ENCODE measurements around the gene NLGN4Y. TPM values are rescaled to one million over a fixed set of nuclear protein-coding genes. Genes with fewer than 3 reads are reported as not detected.

Gene NLGN4Y
- polyA plus RNA-seq, 1 of the 3 experiments (the other 2 are of a cell fraction) = not detected

DNA sequence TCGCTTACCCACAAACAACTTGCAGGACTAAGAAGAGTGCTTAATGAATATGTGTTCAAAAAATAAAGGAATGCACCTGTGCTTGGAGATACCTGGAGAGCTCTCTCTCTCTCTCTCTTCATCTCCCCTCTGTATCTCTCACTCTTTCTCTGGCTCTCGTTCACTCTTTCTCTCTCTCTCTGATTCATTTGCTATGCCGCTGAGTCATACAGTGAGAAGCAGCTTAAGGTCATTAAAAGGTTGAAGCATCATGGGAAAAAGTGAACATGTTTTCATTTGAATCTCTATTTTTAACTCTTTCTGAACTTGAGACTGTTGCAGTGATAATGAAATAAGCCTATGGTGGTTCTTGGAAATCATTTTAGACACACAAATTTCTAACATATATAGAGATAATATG lies 277.8 kb downstream of the NLGN4Y start:
- Histone ChIP-seq H3K27me3 (ENCODE audit: insufficient read depth) (no peaks in the 10 kb centered on the region), H3K79me2 (ENCODE audit: insufficient read depth) (no peaks in the 10 kb centered on the region), H3K4me3 (ENCODE audit: low read depth in 2 of 2, low read length in 1 of 2) (no peak overlapping the region), H3K9me3 (no peaks in the 10 kb centered on the region), H3K9ac (no peak overlapping the region), H3K4me1 (ENCODE audit: control insufficient read depth in 1 of 2, insufficient read depth in 2 of 2, low read depth in 1 of 2, low read length in 1 of 2) (no peaks in the 10 kb centered on the region), H3K27ac (ENCODE audit: low read depth in 2 of 2, low read length in 1 of 2) (no peak overlapping the region), H4K20me1 (ENCODE audit: insufficient read depth) (no peaks in the 10 kb centered on the region), H3K36me3 (replicated peaks in 1 of 2; ENCODE audit: control insufficient read depth in 1 of 2, insufficient read depth in 2 of 2, low read length in 1 of 2) (no peaks in the 10 kb centered on the region), H3K4me2 (no peak overlapping the region), H3F3A (replicated peaks; ENCODE audit: insufficient read depth) (no peaks in the 10 kb centered on the region), H2AFZ (ENCODE audit: low read depth) (no peak overlapping the region), H3K9me2 (no peaks in the 10 kb centered on the region)
- no peak for DNase-seq
- CTCF ChIA-PET = no interaction called here
- POLR2A ChIA-PET = no interaction called here
- TF ChIP-seq, protein P1, sequence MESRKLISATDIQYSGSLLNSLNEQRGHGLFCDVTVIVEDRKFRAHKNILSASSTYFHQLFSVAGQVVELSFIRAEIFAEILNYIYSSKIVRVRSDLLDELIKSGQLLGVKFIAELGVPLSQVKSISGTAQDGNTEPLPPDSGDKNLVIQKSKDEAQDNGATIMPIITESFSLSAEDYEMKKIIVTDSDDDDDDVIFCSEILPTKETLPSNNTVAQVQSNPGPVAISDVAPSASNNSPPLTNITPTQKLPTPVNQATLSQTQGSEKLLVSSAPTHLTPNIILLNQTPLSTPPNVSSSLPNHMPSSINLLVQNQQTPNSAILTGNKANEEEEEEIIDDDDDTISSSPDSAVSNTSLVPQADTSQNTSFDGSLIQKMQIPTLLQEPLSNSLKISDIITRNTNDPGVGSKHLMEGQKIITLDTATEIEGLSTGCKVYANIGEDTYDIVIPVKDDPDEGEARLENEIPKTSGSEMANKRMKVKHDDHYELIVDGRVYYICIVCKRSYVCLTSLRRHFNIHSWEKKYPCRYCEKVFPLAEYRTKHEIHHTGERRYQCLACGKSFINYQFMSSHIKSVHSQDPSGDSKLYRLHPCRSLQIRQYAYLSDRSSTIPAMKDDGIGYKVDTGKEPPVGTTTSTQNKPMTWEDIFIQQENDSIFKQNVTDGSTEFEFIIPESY (IDR thresholded peaks at IDR 0.05; ENCODE audit: borderline replicate concordance, low read depth) = no peak
- no CpG with 5 or more reads among the region's 3 CpGs for WGBS (ENCODE audit: low lambda C conversion rate)

DNA sequence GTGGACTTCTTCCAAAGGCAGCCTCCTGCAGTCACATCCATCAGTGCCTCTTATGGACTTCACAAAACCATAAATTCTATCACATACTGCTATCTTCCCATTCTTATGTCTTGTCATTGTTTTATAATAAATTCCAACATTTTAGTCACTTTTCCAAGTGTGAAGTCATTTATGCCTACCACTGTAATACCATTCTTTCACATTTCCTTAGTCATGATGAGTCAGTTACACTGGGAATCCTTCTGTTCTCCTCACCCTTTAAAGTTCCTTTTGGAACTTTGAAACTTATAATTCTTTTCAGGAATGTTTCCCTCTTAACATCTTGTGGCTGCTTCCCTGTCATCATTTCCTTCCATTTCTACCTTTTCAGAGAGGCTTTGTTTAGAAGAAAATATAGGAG lies 279.7 kb downstream of the NLGN4Y start:
- DNase-seq = no peak
- H3K9ac ChIP-seq = no peak overlapping the region

More for the DNA sequence above, 279.7 kb downstream of the NLGN4Y start:
- H3K4me1 ChIP-seq (ENCODE audit: control insufficient read depth in 1 of 2, insufficient read depth in 2 of 2, low read depth in 1 of 2, low read length in 1 of 2) = no peaks in the 10 kb centered on the region
- no peaks in the 10 kb centered on the region for H3K79me2 ChIP-seq (ENCODE audit: insufficient read depth)
- H3K4me3 ChIP-seq (ENCODE audit: low read depth in 2 of 2, low read length in 1 of 2) = no peak overlapping the region
- TF ChIP-seq RXRA (IDR thresholded peaks at IDR 0.05; ENCODE audit: borderline replicate concordance, low read depth) = no peak
- TF ChIP-seq EZH2phosphoT487 (IDR thresholded peaks at IDR 0.05; ENCODE audit: borderline replicate concordance, low read depth) = no peak
- TF ChIP-seq, protein P2, sequence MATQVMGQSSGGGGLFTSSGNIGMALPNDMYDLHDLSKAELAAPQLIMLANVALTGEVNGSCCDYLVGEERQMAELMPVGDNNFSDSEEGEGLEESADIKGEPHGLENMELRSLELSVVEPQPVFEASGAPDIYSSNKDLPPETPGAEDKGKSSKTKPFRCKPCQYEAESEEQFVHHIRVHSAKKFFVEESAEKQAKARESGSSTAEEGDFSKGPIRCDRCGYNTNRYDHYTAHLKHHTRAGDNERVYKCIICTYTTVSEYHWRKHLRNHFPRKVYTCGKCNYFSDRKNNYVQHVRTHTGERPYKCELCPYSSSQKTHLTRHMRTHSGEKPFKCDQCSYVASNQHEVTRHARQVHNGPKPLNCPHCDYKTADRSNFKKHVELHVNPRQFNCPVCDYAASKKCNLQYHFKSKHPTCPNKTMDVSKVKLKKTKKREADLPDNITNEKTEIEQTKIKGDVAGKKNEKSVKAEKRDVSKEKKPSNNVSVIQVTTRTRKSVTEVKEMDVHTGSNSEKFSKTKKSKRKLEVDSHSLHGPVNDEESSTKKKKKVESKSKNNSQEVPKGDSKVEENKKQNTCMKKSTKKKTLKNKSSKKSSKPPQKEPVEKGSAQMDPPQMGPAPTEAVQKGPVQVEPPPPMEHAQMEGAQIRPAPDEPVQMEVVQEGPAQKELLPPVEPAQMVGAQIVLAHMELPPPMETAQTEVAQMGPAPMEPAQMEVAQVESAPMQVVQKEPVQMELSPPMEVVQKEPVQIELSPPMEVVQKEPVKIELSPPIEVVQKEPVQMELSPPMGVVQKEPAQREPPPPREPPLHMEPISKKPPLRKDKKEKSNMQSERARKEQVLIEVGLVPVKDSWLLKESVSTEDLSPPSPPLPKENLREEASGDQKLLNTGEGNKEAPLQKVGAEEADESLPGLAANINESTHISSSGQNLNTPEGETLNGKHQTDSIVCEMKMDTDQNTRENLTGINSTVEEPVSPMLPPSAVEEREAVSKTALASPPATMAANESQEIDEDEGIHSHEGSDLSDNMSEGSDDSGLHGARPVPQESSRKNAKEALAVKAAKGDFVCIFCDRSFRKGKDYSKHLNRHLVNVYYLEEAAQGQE (IDR thresholded peaks at IDR 0.05; ENCODE audit: low read depth, low read length) = no peak
- TF ChIP-seq, protein P3, sequence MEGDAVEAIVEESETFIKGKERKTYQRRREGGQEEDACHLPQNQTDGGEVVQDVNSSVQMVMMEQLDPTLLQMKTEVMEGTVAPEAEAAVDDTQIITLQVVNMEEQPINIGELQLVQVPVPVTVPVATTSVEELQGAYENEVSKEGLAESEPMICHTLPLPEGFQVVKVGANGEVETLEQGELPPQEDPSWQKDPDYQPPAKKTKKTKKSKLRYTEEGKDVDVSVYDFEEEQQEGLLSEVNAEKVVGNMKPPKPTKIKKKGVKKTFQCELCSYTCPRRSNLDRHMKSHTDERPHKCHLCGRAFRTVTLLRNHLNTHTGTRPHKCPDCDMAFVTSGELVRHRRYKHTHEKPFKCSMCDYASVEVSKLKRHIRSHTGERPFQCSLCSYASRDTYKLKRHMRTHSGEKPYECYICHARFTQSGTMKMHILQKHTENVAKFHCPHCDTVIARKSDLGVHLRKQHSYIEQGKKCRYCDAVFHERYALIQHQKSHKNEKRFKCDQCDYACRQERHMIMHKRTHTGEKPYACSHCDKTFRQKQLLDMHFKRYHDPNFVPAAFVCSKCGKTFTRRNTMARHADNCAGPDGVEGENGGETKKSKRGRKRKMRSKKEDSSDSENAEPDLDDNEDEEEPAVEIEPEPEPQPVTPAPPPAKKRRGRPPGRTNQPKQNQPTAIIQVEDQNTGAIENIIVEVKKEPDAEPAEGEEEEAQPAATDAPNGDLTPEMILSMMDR (IDR thresholded peaks at IDR 0.05) = no peak
- no peak for TF ChIP-seq TCF12 (IDR thresholded peaks at IDR 0.05)
- TF ChIP-seq, protein P4, sequence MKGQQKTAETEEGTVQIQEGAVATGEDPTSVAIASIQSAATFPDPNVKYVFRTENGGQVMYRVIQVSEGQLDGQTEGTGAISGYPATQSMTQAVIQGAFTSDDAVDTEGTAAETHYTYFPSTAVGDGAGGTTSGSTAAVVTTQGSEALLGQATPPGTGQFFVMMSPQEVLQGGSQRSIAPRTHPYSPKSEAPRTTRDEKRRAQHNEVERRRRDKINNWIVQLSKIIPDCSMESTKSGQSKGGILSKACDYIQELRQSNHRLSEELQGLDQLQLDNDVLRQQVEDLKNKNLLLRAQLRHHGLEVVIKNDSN (IDR thresholded peaks at IDR 0.05; ENCODE audit: borderline replicate concordance, low read depth) = no peak
- TF ChIP-seq, protein P5, sequence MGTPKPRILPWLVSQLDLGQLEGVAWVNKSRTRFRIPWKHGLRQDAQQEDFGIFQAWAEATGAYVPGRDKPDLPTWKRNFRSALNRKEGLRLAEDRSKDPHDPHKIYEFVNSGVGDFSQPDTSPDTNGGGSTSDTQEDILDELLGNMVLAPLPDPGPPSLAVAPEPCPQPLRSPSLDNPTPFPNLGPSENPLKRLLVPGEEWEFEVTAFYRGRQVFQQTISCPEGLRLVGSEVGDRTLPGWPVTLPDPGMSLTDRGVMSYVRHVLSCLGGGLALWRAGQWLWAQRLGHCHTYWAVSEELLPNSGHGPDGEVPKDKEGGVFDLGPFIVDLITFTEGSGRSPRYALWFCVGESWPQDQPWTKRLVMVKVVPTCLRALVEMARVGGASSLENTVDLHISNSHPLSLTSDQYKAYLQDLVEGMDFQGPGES (IDR thresholded peaks at IDR 0.05; ENCODE audit: low read depth, low read length) = no peak
- TF ChIP-seq TAF1 (IDR thresholded peaks at IDR 0.05; ENCODE audit: borderline replicate concordance, low read depth, low read length) = no peak
- TF ChIP-seq SIN3A (IDR thresholded peaks at IDR 0.05; ENCODE audit: borderline replicate concordance, low read depth, low read length) = no peak
- TF ChIP-seq FOXM1 (IDR thresholded peaks at IDR 0.05; ENCODE audit: low read depth) = no peak
- TF ChIP-seq, protein P6, sequence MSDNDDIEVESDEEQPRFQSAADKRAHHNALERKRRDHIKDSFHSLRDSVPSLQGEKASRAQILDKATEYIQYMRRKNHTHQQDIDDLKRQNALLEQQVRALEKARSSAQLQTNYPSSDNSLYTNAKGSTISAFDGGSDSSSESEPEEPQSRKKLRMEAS (IDR thresholded peaks at IDR 0.05; ENCODE audit: low read depth) = no peak
- TF ChIP-seq RFX5 (IDR thresholded peaks at IDR 0.05; ENCODE audit: low read length) = no peak
- no peak for TF ChIP-seq RCOR1 (IDR thresholded peaks at IDR 0.05; ENCODE audit: low read length)
- no peak for TF ChIP-seq JUND (IDR thresholded peaks at IDR 0.05)
- TF ChIP-seq, protein P7, sequence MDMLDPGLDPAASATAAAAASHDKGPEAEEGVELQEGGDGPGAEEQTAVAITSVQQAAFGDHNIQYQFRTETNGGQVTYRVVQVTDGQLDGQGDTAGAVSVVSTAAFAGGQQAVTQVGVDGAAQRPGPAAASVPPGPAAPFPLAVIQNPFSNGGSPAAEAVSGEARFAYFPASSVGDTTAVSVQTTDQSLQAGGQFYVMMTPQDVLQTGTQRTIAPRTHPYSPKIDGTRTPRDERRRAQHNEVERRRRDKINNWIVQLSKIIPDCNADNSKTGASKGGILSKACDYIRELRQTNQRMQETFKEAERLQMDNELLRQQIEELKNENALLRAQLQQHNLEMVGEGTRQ (IDR thresholded peaks at IDR 0.05; ENCODE audit: borderline replicate concordance, low read depth, low read length) = no peak
- TF ChIP-seq CHD2 (IDR thresholded peaks at IDR 0.05; ENCODE audit: low read length, partially characterized antibody) = no peak
- H3K36me3 ChIP-seq (replicated peaks in 1 of 2; ENCODE audit: control insufficient read depth in 1 of 2, insufficient read depth in 2 of 2, low read length in 1 of 2) = no peaks in the 10 kb centered on the region
- H4K20me1 ChIP-seq (ENCODE audit: insufficient read depth) = no peaks in the 10 kb centered on the region
- H3K27ac ChIP-seq (ENCODE audit: low read depth in 2 of 2, low read length in 1 of 2) = no peak overlapping the region
- H3F3A ChIP-seq (replicated peaks; ENCODE audit: insufficient read depth) = no peaks in the 10 kb centered on the region
- no peaks in the 10 kb centered on the region for H3K9me2 ChIP-seq
- H3K4me2 ChIP-seq = no peak overlapping the region
- CTCF ChIA-PET = no interaction called here
- POLR2A ChIA-PET = no interaction called here
- H3K27me3 ChIP-seq (ENCODE audit: insufficient read depth) = no peaks in the 10 kb centered on the region
- no peak overlapping the region for H2AFZ ChIP-seq (ENCODE audit: low read depth)
- no peaks in the 10 kb centered on the region for H3K9me3 ChIP-seq
